OCI-LY3 (cell line): Measurements from ENCODE around the gene CAVIN2.

Source experiments
- H2AFZ ChIP-seq: fragments of 200-600, 300-600 bp; shearing (Covaris generic); 2 replicates; pipeline ENCODE4 v1.6.0; 2014; ENCODE audit warnings: antibody characterized with exemption, low read depth, low read length
- H3K27ac ChIP-seq: fragments of 200-600, 300-600 bp; sonication (generic); 2 replicates; pipeline ENCODE4 v1.5.1; 2014; ENCODE audit warnings: mild to moderate bottlenecking, low read length, moderate library complexity, mixed read lengths
- H3K27me3 ChIP-seq: fragments of 200-600, 300-600 bp; sonication (generic); 2 replicates; pipeline ENCODE4 v1.6.1; 2014; ENCODE audit warnings: low read depth, low read length, mixed read lengths
- H3K36me3 ChIP-seq: fragments of 200-600, 300-600 bp; sonication (generic); replicated peaks from 2 replicates; pipeline ENCODE3; 2014; ENCODE audit warnings: low read depth, low read length, mixed read lengths
- H3K4me1 ChIP-seq: fragments of 300-600, 200-600 bp; sonication (generic); 2 replicates; pipeline ENCODE4 v1.6.1; 2014; ENCODE audit warnings: low read length, mixed read lengths
- H3K4me2 ChIP-seq: fragments of 200-600, 300-600 bp; sonication (generic); 2 replicates; pipeline ENCODE4 v1.6.1; 2014; ENCODE audit warnings: low read length, mixed read lengths
- H3K4me3 ChIP-seq: fragments of 300-600, 200-600 bp; sonication (generic); 2 replicates; pipeline ENCODE4 v1.5.1; 2014; ENCODE audit warnings: antibody characterized with exemption, mild to moderate bottlenecking, low read length, moderate library complexity
- H3K79me2 ChIP-seq: fragments of 300-600, 200-600 bp; shearing (Covaris generic); 2 replicates; pipeline ENCODE4 v1.6.1; 2014; ENCODE audit warnings: mild to moderate bottlenecking, low read length, mixed read lengths
- H3K9ac ChIP-seq: fragments of 300-600, 200-600 bp; shearing (Covaris generic); 2 replicates; pipeline ENCODE4 v1.6.0; 2014; ENCODE audit warnings: mild to moderate bottlenecking, low read length, moderate library complexity
- H3K9me3 ChIP-seq: fragments of 200-600, 300-600 bp; shearing (Covaris generic); 2 replicates; pipeline ENCODE4 v1.6.1; 2014; ENCODE audit warnings: low read length, mixed read lengths; ENCODE audit not compliant: insufficient read depth
- H4K20me1 ChIP-seq: fragments of 200-600, 300-600 bp; sonication (generic); 2 replicates; pipeline ENCODE4 v1.6.1; 2016; ENCODE audit warnings: low read length, mixed read lengths; ENCODE audit not compliant: insufficient read depth
- EZH2phosphoT487 ChIP-seq: fragments of 200-600 bp; shearing (Covaris generic); IDR thresholded peaks from 2 replicates; pipeline ENCODE4 v1.6.1; 2018; ENCODE audit warnings: antibody characterized with exemption, mixed run types, low read depth
- TF ChIP-seq, protein P1 (sequence below): fragments of 200-600, 300-600 bp; sonication (generic); IDR thresholded peaks from 2 replicates; pipeline ENCODE4 v1.5.1; 2014; ENCODE audit warnings: antibody characterized with exemption, low read length, low read depth

The CAVIN2 gene

DNA sequence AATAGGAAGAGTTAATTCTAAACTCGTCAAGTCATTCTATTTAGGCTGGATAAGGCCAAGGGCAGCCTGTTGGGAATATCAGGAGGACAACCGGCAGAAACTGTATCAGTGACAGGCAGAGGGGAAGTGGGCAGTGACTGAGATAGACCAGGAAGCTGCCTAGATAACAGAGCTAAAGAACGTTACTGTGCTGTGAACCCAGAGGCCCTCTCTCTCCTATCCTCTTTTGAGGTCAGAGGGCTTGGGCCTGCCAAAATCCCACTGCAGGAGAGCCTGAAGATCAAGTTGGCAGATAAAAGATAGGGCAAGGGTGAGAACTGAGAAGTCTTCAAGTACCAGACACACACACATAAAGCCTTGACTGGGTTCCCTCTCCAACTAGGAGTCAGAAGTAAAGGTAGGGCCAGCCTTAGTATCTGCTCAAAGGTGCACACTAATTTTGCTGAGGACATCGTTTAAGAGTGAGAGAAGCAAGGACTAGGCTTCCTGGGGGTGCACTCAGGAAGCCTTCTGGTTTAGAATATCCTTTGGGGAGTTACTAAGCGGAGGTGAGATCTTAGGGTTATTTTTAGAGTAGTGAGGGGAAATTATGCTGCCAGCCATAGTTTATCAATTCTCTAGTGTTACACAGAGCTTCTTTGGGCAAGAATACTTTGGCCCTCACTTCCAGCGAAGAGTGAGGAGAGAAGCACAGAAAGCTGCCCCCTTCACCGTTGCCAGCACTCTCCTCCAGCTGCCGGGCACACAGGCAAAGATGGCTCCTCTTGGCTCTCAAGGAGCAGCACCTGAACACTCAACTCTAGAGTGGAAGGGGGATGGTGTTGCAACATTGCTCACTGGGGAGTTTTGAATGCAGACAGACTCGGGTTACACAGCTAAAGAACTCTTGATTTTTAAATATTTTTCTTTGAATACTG is 9.8 kb downstream of the CAVIN2 start:
- H3K27me3 ChIP-seq = no peaks in the 10 kb centered on the region
- H3K9ac ChIP-seq = no peak overlapping the region
- H3K79me2 ChIP-seq = no peaks in the 10 kb centered on the region
- H2AFZ ChIP-seq = peak overlapping the region; percentile 72
- no peaks in the 10 kb centered on the region for H3K9me3 ChIP-seq
- H3K27ac ChIP-seq = no peak overlapping the region
- no peaks in the 10 kb centered on the region for H4K20me1 ChIP-seq
- no peaks in the 10 kb centered on the region for H3K36me3 ChIP-seq
- no peak overlapping the region for H3K4me2 ChIP-seq
- no peak overlapping the region for H3K4me3 ChIP-seq
- peaks cover 9% of the 10 kb centered on the region for H3K4me1 ChIP-seq
- TF ChIP-seq, protein P1, sequence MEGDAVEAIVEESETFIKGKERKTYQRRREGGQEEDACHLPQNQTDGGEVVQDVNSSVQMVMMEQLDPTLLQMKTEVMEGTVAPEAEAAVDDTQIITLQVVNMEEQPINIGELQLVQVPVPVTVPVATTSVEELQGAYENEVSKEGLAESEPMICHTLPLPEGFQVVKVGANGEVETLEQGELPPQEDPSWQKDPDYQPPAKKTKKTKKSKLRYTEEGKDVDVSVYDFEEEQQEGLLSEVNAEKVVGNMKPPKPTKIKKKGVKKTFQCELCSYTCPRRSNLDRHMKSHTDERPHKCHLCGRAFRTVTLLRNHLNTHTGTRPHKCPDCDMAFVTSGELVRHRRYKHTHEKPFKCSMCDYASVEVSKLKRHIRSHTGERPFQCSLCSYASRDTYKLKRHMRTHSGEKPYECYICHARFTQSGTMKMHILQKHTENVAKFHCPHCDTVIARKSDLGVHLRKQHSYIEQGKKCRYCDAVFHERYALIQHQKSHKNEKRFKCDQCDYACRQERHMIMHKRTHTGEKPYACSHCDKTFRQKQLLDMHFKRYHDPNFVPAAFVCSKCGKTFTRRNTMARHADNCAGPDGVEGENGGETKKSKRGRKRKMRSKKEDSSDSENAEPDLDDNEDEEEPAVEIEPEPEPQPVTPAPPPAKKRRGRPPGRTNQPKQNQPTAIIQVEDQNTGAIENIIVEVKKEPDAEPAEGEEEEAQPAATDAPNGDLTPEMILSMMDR = no peak
- no peak for TF ChIP-seq EZH2phosphoT487

DNA sequence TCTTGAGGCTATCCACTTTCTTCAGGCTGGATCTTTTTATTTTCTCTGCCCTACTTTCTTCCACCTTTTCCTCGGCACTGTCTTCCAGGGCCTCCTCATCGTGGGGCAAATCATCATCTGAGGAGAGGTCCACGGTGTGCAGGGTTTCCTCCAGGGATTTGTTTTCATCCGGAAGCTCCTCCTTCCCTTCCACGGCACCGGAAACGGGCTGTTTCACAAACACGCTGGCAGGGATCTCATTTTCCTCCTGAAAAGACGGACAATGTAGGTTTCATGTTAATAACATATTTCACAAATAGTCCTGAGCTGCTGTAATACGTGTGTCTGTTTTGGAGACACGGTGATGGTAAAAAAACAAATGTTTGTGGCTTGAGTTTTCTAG is 10.4 kb downstream of the CAVIN2 start:
- Histone ChIP-seq H3K4me3 (no peak overlapping the region), H3K4me2 (no peak overlapping the region), H3K9ac (no peak overlapping the region), H3K9me3 (no peaks in the 10 kb centered on the region), H2AFZ (peak overlapping the region; percentile 72; the same call in 1 of the 2 replicates), H3K27ac (no peak overlapping the region), H4K20me1 (no peaks in the 10 kb centered on the region), H3K36me3 (no peaks in the 10 kb centered on the region), H3K79me2 (no peaks in the 10 kb centered on the region), H3K4me1 (peaks cover 9% of the 10 kb centered on the region), H3K27me3 (no peaks in the 10 kb centered on the region)
- TF ChIP-seq EZH2phosphoT487 = no peak
- TF ChIP-seq, protein P1 = no peak

DNA sequence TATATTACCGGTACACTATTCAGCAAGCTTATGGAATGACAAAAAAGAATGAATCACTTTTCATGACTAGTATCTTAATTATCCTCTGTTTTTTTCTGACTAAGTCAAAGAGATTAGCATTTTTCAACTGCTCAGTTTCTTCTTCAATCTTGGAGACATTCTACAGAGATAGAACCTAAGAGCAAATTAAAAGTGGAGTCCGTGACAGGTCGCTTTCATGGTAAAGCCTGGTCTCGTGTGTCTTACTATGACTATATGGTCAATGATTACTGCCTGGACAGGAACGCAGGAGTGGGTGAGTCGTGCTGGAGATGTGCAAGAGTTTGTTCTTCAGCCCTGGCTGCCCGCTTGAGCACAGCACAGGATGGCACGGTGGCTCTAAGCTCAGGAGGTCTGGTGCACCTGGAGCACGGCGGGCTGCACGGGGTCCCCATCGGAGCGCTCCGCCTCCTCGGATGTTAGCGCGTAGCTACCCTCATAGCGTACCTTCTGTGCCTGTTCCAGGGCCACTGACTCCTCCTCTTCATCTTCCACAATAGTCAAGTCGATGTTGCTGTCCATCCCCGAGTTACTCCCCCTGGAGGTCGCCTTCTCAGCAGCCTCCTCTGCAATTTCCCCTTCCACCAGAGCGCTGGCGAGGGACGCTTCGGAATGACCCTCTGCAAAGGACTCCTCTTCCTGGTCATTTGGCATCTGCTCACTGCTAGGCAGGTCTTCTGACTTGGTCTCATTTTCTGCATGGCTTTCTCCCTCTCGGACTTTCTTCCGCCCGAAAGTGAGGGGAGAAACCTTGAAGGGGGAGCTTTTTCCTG is 11.1 kb downstream of the CAVIN2 start:
- Histone ChIP-seq H3K79me2 (no peaks in the 10 kb centered on the region), H3K36me3 (no peaks in the 10 kb centered on the region), H3K9me3 (no peaks in the 10 kb centered on the region), H3K4me3 (no peak overlapping the region), H4K20me1 (no peaks in the 10 kb centered on the region), H3K4me1 (peaks cover 9% of the 10 kb centered on the region), H3K27me3 (no peaks in the 10 kb centered on the region), H3K4me2 (no peak overlapping the region), H2AFZ (no peak overlapping the region), H3K9ac (no peak overlapping the region), H3K27ac (no peak overlapping the region)
- TF ChIP-seq EZH2phosphoT487 = no peak
- TF ChIP-seq, protein P1 = no peak

DNA sequence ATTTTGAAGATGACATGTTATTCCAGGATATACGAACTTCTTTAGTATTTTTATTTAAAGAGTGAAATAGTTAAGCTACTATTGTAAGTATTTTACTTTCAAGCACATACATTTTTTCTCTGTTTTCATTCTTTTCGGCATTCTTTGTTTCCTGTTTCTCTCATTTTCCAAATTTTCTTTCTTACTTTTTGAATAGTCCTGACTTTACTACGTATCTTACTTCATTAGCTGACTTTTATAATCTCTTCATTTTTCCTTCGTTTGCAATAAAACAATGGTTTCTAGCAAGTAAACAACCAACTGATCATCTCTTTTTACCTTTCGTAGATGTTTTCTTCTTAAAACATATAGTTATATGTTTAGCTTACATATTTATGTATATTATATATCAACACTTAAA is 11.8 kb downstream of the CAVIN2 start:
- Histone ChIP-seq H4K20me1 (no peaks in the 10 kb centered on the region), H3K27me3 (no peaks in the 10 kb centered on the region), H2AFZ (no peak overlapping the region), H3K4me1 (peaks cover 9% of the 10 kb centered on the region), H3K4me2 (no peak overlapping the region), H3K36me3 (no peaks in the 10 kb centered on the region), H3K9me3 (no peaks in the 10 kb centered on the region), H3K79me2 (no peaks in the 10 kb centered on the region), H3K27ac (no peak overlapping the region), H3K9ac (no peak overlapping the region), H3K4me3 (no peak overlapping the region)
- TF ChIP-seq, protein P1 = no peak
- no peak for TF ChIP-seq EZH2phosphoT487
